Chondrocyte (in vitro differentiated cells): Measurements from ENCODE around the gene MAP3K8. TPM values are rescaled to one million over a fixed set of nuclear protein-coding genes. Genes with fewer than 3 reads are reported as not detected.

Source experiments
- DNase-seq: peaks from one replicate; pipeline ENCODE4 v3.0.0; 2021; ENCODE audit warnings: mixed read lengths, low spot score
- H3K27ac Mint-ChIP-seq: one replicate; pipeline ENCODE4 v1.8.0; 2021; ENCODE audit warnings: mild to moderate bottlenecking, moderate library complexity, mixed read lengths; ENCODE audit not compliant: unreplicated experiment
- H3K27me3 Mint-ChIP-seq: 2 replicates; pipeline ENCODE4 v1.8.0; 2021; ENCODE audit warnings: low read depth, mixed read lengths
- H3K36me3 Mint-ChIP-seq: 2 replicates; pipeline ENCODE4 v1.8.0; 2021; ENCODE audit warnings: low read depth, mixed read lengths
- H3K4me1 Mint-ChIP-seq: 2 replicates; pipeline ENCODE4 v1.8.0; 2021; ENCODE audit warnings: low read depth, mild to moderate bottlenecking, mixed read lengths
- H3K4me3 Mint-ChIP-seq: one replicate; pipeline ENCODE4 v1.8.0; 2021; ENCODE audit warnings: mild to moderate bottlenecking, moderate library complexity, mixed read lengths; ENCODE audit not compliant: unreplicated experiment
- H3K9me3 Mint-ChIP-seq: 2 replicates; pipeline ENCODE4 v1.8.0; 2021; ENCODE audit warnings: low read depth, mixed read lengths
- CTCF ChIP-seq: fragments of 200-600 bp; sonication (generic); IDR thresholded peaks from 2 replicates; pipeline ENCODE4 v1.5.0; 2021; ENCODE audit warnings: antibody characterized with exemption, mild to moderate bottlenecking, moderate library complexity
- total RNA-seq: library from RNA; stranded (reverse); gene quantifications from 3 replicates; pipeline ENCODE4 v1.2.1, GENCODE V29; 2021

MAP3K8 gene
- total RNA-seq, 1 donor from 2014 or later: 9.4 TPM

GRCh38 chr10:30494558-30494957 is 60.6 kb downstream of the MAP3K8 start:
- peaks cover 3% of the 10 kb centered on the region for H3K9me3 Mint-ChIP-seq
- peaks cover 18% of the 10 kb centered on the region for H3K4me1 Mint-ChIP-seq
- H3K4me3 Mint-ChIP-seq: no peak overlapping the region
- DNase-seq: no peak
- no peak overlapping the region for H3K27ac Mint-ChIP-seq
- TF ChIP-seq CTCF: no peak
- peaks cover 7% of the 10 kb centered on the region for H3K27me3 Mint-ChIP-seq
- no peaks in the 10 kb centered on the region for H3K36me3 Mint-ChIP-seq

- no peaks in the 10 kb centered on the region for H3K27me3 Mint-ChIP-seq
- H3K27ac Mint-ChIP-seq: no peak overlapping the region
- no peak for TF ChIP-seq CTCF
- no peak for DNase-seq
- H3K4me3 Mint-ChIP-seq: no peak overlapping the region
- H3K9me3 Mint-ChIP-seq: peaks cover 3% of the 10 kb centered on the region
- H3K4me1 Mint-ChIP-seq: peaks cover 18% of the 10 kb centered on the region
- no peaks in the 10 kb centered on the region for H3K36me3 Mint-ChIP-seq
Measured at GRCh38 chr10:30495687-30496086, 61.7 kb downstream of the MAP3K8 start.

- peaks cover 18% of the 10 kb centered on the region for H3K4me1 Mint-ChIP-seq
- DNase-seq: no peak
- no peaks in the 10 kb centered on the region for H3K36me3 Mint-ChIP-seq
- TF ChIP-seq CTCF: no peak
- no peak overlapping the region for H3K4me3 Mint-ChIP-seq
- no peaks in the 10 kb centered on the region for H3K9me3 Mint-ChIP-seq
- peaks cover 4% of the 10 kb centered on the region for H3K27me3 Mint-ChIP-seq
- no peak overlapping the region for H3K27ac Mint-ChIP-seq
Measured at GRCh38 chr10:30499816-30500215, 65.8 kb downstream of the MAP3K8 start.

DNA sequence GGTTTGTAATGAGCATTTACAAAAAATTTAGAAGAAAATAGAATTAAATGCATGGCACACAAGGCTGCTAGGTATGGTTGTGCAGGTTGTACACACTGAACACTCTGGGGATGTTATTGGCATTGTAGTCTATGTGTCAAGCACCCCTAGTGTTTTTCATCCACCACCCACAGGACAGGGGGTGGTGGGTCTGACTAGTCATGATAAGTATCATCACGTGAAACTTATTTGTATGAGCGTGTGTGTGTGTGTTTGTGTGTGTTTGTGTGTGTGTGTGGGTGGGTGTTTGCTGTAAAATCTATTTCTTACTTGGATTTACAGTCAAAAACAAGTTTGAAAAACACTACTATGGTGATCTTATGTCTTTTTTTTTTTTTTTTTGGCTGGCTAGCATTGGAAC is 66.5 kb downstream of the MAP3K8 start:
- H3K9me3 Mint-ChIP-seq: no peaks in the 10 kb centered on the region
- H3K36me3 Mint-ChIP-seq: no peaks in the 10 kb centered on the region
- peaks cover 15% of the 10 kb centered on the region for H3K4me1 Mint-ChIP-seq
- TF ChIP-seq CTCF: no peak
- DNase-seq: no peak
- peaks cover 4% of the 10 kb centered on the region for H3K27me3 Mint-ChIP-seq
- H3K4me3 Mint-ChIP-seq: no peak overlapping the region
- H3K27ac Mint-ChIP-seq: no peak overlapping the region

DNA sequence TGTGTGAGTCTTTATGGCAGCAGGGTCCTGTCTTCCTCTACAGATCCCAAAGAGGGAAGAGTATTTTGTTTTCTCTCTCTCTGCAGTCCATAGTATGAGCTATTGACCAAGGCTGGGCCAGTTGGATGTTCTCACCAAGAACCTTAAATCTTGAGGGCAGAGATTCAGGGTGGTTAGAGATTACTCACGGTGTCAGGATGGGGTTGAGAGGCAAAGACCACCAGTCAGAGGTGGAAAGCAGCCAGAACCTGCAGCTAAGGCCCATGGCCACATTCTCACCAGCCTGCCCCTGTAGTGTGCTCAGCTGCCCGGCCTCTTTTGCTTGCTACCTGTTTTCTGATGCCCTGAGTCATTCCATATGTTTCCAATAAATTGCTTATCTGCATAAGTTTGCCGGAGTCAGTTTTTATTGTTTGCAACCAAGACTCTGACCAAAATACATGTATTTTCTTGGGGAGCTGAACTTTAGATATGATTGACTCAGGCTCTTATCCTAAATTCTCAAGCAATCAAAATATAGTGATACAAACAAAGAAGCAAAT is 67.0 kb downstream of the MAP3K8 start:
- DNase-seq: no peak

More for the DNA sequence above, 67.0 kb downstream of the MAP3K8 start:
- TF ChIP-seq CTCF: no peak
- no peaks in the 10 kb centered on the region for H3K36me3 Mint-ChIP-seq
- H3K4me3 Mint-ChIP-seq: no peak overlapping the region
- peaks cover 13% of the 10 kb centered on the region for H3K4me1 Mint-ChIP-seq
- H3K27me3 Mint-ChIP-seq: peaks cover 7% of the 10 kb centered on the region
- H3K9me3 Mint-ChIP-seq: no peaks in the 10 kb centered on the region
- H3K27ac Mint-ChIP-seq: no peak overlapping the region
